Activated T-cell treated with anti-CD3 and anti-CD28 coated beads, Interleukin-2, amount 50 U/mL, for 1 hour (primary cell): ENCODE measurements around the gene MLIP.
"Not testable (repeated sequence)": the region's sequence is repeated elsewhere in the genome, so short reads cannot be mapped to it uniquely, and the experiment has no call there.

Experiments used
- DNase-seq: peaks from one replicate; pipeline ENCODE4 v3.0.0-alpha.2; 2020

Gene MLIP

GRCh38 chr6:54238396-54238795 is 127.2 kb downstream of the MLIP start:
- DNase-seq: no peak

DNA sequence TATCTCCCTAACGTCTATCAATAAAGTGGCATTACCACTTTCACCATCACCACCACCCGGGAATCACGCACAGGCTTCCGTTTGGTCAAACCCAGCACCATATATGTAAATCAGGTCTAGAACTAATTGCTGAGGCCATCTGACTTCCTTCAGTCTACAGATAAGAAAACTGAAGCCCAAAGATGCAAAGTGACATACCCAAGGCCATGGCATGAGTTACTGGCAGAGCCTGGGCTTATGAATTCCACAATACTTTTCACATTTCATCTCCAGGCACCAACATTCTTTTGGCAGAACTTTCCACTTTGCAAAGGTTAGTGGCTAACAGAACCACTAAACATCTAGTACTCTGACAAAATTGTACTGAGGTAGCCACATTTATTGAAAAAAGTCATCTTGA is 132.5 kb downstream of the MLIP start:
- no peak for DNase-seq

GRCh38 chr6:54244430-54244829 is 133.2 kb downstream of the MLIP start:
- DNase-seq: no peak

- DNase-seq: no peak
These were observed 134.0 kb downstream of the MLIP start for GRCh38 chr6:54245265-54245664.

DNA sequence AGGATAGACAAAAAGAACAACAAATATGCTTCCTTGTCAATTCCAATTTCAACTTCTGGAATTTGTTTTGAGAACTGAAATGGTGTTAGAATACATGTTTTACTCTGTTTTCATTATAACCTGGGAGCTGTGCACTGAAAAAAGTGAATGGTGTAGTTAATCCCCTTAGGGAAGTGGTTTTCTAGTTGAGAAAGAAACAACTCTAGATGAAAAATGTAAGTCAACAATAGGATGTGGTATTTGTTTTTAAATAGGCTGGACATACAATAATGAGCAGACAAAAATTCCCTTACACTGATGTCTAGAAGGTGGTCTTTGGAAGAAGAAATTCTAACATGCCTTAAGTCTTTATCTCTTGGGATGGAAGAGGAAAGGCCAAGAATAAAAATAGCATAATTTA is 137.1 kb downstream of the MLIP start:
- no peak for DNase-seq

GRCh38 chr6:54248994-54249393 is 137.8 kb downstream of the MLIP start:
- DNase-seq: no peak

- DNase-seq: not testable (repeated sequence)
These were observed 138.6 kb downstream of the MLIP start for GRCh38 chr6:54249812-54250211.

DNA sequence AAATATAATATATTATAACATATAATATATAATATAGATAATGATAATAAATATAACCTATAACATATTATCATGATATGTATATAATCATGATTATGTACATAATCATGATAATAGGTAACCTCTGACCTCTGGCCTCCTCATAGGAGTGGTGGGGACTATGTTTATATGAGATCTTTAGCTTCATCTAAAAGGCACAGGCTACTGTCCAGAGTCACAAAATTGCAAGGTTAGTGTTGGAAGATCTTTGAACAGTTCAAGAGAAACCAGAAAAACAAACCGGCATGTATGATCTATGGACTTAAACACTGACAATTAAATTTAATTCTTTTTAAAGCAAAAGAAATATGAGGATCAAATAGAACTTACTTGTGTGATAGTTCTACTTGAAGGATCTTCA is 141.3 kb downstream of the MLIP start:
- DNase-seq: no peak

DNA sequence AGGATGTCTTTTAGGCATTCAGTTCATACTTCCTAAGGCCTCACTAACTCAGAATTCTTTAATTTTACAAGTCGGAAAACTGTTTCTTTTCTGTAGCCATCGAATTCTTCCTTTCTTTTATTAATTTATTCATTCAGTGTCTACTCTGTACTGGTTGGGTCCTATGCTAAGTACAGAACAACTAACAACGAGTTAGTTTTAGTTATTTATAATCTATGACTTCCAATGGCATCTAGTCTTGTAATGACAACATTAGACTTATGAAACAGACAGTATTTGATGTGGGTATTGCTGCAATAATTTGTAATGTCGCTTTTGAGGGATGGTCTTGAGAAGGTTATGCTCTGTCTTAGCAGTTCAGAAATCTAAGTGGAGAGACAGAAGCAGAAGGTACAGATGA is 141.7 kb downstream of the MLIP start:
- DNase-seq: no peak

- DNase-seq: no peak
These were observed 143.6 kb downstream of the MLIP start for GRCh38 chr6:54254886-54255285.

DNA sequence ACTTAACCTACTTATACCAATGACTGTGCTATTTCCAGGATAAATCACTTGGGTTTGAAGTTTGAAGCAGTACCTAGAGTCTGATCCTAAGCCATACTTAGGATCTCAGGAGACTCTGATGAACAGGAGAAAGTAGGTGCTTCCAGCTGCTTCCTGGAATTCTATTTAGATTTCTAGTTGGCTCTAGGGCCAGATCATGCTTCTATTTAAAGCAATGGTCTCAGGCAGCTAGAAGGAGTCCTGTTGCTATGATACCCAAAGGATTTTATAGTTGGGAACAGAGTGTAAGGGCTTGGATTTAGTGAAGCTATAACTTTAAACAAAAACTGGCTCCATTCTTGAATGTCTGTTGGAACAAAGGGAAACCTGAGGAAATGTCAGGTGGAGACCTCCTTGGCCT is 144.6 kb downstream of the MLIP start:
- no peak for DNase-seq

DNA sequence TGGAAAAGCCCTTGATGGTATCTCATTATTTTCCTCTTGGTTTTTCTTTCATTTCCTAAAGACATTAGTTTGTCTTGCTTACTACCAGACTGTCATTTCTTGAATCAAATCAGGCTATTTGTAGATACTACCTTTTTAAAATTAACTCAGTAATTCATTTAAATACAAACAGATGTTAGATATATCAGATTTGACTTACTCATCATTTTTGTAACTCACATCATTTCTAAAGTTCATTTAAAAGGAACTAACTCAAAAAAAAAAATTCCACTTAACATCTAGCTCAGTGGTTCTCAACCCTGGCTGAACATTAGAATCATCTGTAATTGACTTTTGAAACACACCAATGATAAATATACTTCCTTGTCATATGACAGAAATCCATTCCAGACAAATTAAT is 148.8 kb downstream of the MLIP start:
- no peak for DNase-seq

GRCh38 chr6:54262499-54262898 is 151.3 kb downstream of the MLIP start:
- DNase-seq: no peak

DNA sequence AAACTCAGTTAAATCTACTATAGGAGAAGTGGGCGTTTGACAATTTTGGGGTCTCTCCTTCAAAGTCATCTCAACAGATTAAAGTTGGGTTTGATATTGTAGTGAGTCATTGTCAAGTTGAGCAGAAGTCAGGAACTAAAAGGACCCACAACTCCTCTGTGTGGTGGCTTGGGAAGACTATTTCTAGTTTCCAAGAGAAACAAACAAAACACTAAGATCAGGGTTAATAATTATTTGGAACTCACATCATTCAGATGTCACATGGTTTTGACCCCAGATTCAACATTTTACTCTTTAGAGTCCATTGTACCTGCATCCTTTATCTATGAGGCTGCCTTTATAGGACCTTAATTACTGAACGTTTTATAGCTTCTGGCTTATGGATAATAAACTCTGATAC is 151.7 kb downstream of the MLIP start:
- no peak for DNase-seq

DNA sequence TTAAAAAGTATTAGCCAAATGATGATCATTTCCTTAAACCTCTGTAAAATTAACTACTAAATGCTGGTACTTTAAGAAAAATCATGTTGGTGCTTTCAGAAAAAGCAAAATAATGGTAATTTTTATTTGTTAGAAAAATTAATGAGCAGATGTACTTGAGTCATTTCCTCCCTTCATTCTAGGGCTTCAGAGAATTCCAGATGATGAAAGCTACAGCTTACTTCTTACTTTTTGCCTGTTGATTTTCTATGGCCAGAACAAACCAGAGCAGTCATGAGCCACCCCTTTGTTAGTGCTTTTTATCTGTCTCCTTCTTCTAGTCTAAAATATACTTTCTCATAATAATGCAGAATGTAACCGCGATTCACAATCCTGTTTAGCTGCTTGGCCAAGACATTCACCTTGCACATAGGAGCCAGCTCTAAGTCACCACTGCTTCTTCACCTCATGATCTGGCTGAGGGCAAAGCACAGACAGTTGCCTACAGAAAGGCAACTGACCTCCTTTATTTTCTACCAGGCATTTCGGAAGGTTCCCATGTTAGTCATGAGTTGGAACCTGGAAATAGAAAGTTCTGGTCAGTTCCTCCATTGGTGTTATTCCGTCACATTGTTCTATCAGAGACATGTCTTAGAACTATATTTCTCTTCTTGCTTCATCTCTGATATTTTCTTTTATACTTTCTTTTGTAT is 153.5 kb downstream of the MLIP start:
- DNase-seq: no peak

- DNase-seq: no peak
These were observed 155.2 kb downstream of the MLIP start for GRCh38 chr6:54266400-54266923.

DNA sequence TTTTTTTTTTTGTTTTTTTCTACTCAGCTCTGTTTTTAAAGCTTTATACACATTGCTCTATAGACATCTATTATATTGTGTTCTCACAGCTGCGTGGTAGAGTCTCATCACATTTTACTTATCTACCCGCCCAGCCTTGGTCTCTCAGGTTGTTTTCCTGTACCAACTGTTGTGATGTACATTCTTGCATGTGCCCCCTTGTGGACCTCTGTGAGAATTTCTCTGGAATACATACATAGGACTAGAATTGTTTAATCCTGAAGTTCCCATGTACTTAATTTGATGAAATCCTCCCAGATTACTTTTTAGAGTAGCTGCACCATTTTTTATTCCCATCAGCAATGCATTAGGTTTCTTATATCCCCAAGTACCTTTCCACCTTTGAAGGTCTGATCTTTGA is 156.6 kb downstream of the MLIP start:
- no peak for DNase-seq

GRCh38 chr6:54273214-54273820 is 162.1 kb downstream of the MLIP start:
- no peak for DNase-seq

DNA sequence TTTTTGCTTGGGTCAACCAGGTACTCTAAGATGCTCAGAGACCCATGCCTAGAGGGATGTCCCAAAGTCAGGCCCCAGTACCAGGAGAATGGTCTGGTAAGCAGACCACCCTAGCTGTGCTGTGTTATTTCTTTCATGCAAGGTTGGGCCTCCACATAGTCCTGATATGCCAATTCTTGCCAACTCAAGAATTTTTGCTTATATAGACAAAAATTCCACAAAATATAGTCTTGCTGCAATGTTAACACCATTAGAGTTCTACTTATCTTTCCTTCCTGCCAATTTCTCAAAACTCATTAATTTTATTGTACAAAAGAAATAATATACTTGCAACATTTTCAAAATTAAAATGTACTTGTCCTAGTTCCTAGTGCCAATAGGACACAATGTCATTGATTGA is 163.1 kb downstream of the MLIP start:
- DNase-seq: no peak

DNA sequence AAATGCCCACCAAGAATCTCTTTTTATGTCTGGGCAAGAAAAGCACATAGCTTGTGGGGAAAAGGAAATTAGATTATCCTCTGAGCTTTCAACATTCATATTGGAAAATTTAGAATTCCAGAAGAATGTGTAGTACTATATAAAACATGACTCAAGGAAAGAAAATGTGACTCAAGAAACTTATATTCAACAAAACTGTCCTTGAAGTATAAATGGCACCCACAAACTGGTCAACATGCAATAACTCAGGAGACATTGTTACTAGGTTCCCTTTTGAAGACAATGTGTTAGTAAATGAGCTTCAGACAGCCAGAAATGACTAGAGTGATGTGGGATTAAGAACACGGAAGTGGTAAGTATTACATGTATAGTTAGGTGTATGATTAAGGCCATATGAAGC is 170.9 kb downstream of the MLIP start:
- no peak for DNase-seq

- no peak for DNase-seq
These were observed 173.1 kb downstream of the MLIP start for GRCh38 chr6:54284161-54284860.

DNA sequence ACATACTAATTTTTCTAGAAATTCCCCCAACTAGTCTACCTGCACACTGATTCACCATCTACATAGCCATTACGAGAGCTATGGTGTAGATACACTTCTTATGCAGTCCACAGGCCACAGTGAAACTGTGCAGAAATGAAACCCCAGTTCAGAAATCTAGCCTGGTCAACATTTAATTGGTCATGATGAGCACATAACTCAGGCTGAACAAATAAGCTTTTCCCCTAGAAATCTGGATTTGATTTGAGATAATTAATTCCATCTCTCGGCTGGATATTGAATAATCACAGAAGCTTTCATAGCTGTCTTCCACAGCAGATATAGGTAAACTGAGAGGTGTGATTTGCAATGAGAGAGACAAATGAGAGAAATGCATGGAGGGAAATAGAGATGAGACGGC is 174.4 kb downstream of the MLIP start:
- no peak for DNase-seq

DNA sequence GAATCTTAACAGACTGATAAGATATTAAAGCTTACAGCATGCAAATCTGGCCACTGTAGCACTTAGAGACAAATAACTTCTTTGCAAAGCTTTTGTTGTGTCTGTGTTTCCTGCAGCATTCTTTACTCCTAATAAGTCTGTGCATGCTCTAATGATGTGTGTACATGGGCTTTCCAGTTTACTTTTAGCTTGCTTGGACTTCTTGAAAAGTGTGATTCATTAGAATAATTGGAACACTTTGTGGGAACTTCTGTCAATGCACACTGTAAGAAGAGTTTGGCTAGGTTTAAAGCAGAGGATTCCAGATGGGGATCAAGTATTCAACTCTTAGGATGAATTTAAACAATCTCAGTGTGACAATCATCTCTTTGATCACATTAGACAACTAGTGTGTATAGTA is 174.9 kb downstream of the MLIP start:
- DNase-seq: no peak

DNA sequence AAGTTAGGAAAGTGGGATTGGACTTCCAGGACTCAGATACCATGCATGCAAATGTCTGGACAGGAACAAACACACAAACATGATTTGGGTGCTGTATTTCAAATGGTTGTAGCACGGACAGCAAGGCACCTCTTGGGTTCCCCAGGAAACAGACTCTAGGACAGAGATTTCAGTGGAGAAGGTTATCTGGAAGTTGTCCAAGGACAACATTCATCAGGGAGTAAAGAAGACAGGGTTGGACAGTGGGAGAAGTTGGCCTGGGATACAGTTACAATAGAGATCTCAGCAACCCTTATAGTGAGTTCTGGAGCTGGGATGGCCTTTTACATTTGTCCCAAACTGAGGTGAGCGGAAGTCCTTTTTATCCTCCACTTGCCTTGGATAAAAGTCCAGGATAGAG is 177.2 kb downstream of the MLIP start:
- no peak for DNase-seq
